Measurements from ENCODE around the gene MBD5.

MBD5 gene

GRCh38 chr2:148135705-148136104 is 114.8 kb downstream of the MBD5 start:
- Histone ChIP-seq H3K27ac (ENCODE audit: low read length) (no peak overlapping the region), H3K9me3 (ENCODE audit: insufficient read depth, low read length) (no peaks in the 10 kb centered on the region), H2AFZ (ENCODE audit: low read depth, low read length) (no peak overlapping the region), H3K27me3 (ENCODE audit: low read depth, low read length) (no peaks in the 10 kb centered on the region), H3K9ac (ENCODE audit: low read length) (no peak overlapping the region), H3K79me2 (ENCODE audit: low read length) (no peaks in the 10 kb centered on the region), H3K36me3 (replicated peaks; ENCODE audit: low read depth, low read length) (no peaks in the 10 kb centered on the region), H3K4me3 (ENCODE audit: low read length) (no peak overlapping the region), H4K20me1 (ENCODE audit: insufficient read depth, low read length) (no peaks in the 10 kb centered on the region), H3K4me1 (ENCODE audit: low read length) (no peaks in the 10 kb centered on the region), H3K4me2 (ENCODE audit: low read length) (no peak overlapping the region)
- TF ChIP-seq EZH2phosphoT487 (IDR thresholded peaks at IDR 0.05; ENCODE audit: low read depth) (no peak), CTCF (IDR thresholded peaks at IDR 0.05; ENCODE audit: low read depth, low read length) (no peak)

- H3K79me2 ChIP-seq (ENCODE audit: low read length), result no peaks in the 10 kb centered on the region
- no peaks in the 10 kb centered on the region for H3K36me3 ChIP-seq (replicated peaks; ENCODE audit: low read depth, low read length)
- no peak overlapping the region for H2AFZ ChIP-seq (ENCODE audit: low read depth, low read length)
- H4K20me1 ChIP-seq (ENCODE audit: insufficient read depth, low read length), result no peaks in the 10 kb centered on the region
- H3K9ac ChIP-seq (ENCODE audit: low read length), result no peak overlapping the region
- H3K27ac ChIP-seq (ENCODE audit: low read length), result no peak overlapping the region
- H3K9me3 ChIP-seq (ENCODE audit: insufficient read depth, low read length), result no peaks in the 10 kb centered on the region
- H3K4me2 ChIP-seq (ENCODE audit: low read length), result no peak overlapping the region
- H3K4me1 ChIP-seq (ENCODE audit: low read length), result no peaks in the 10 kb centered on the region
- H3K27me3 ChIP-seq (ENCODE audit: low read depth, low read length), result no peaks in the 10 kb centered on the region
- no peak overlapping the region for H3K4me3 ChIP-seq (ENCODE audit: low read length)
- no peak for TF ChIP-seq EZH2phosphoT487 (IDR thresholded peaks at IDR 0.05; ENCODE audit: low read depth)
- no peak for TF ChIP-seq CTCF (IDR thresholded peaks at IDR 0.05; ENCODE audit: low read depth, low read length)
Measured at GRCh38 chr2:148136441-148136840, 115.5 kb downstream of the MBD5 start.

- Histone ChIP-seq H3K36me3 (replicated peaks; ENCODE audit: low read depth, low read length) (no peaks in the 10 kb centered on the region), H3K9me3 (ENCODE audit: insufficient read depth, low read length) (no peaks in the 10 kb centered on the region), H3K27me3 (ENCODE audit: low read depth, low read length) (no peaks in the 10 kb centered on the region), H3K27ac (ENCODE audit: low read length) (no peak overlapping the region), H3K4me1 (ENCODE audit: low read length) (no peaks in the 10 kb centered on the region), H3K4me2 (ENCODE audit: low read length) (no peak overlapping the region), H3K9ac (ENCODE audit: low read length) (no peak overlapping the region), H3K4me3 (ENCODE audit: low read length) (no peak overlapping the region), H4K20me1 (ENCODE audit: insufficient read depth, low read length) (0 out of 2 replicates have a peak, but pooled peaks cover 3% of the 10 kb centered on the region), H2AFZ (ENCODE audit: low read depth, low read length) (no peak overlapping the region), H3K79me2 (ENCODE audit: low read length) (no peaks in the 10 kb centered on the region)
- TF ChIP-seq EZH2phosphoT487 (IDR thresholded peaks at IDR 0.05; ENCODE audit: low read depth), result no peak
- TF ChIP-seq CTCF (IDR thresholded peaks at IDR 0.05; ENCODE audit: low read depth, low read length), result no peak
Measured at GRCh38 chr2:148161909-148162435, 141.1 kb downstream of the MBD5 start.

GRCh38 chr2:148162871-148163270 is 142.0 kb downstream of the MBD5 start:
- H3K27ac ChIP-seq (ENCODE audit: low read length), result no peak overlapping the region
- no peaks in the 10 kb centered on the region for H3K36me3 ChIP-seq (replicated peaks; ENCODE audit: low read depth, low read length)
- no peaks in the 10 kb centered on the region for H3K4me1 ChIP-seq (ENCODE audit: low read length)
- TF ChIP-seq EZH2phosphoT487 (IDR thresholded peaks at IDR 0.05; ENCODE audit: low read depth), result no peak
- no peak for TF ChIP-seq CTCF (IDR thresholded peaks at IDR 0.05; ENCODE audit: low read depth, low read length)
- H3K27me3 ChIP-seq (ENCODE audit: low read depth, low read length), result no peaks in the 10 kb centered on the region
- H4K20me1 ChIP-seq (ENCODE audit: insufficient read depth, low read length), result 0 out of 2 replicates have a peak, but pooled peaks cover 3% of the 10 kb centered on the region
- no peak overlapping the region for H3K9ac ChIP-seq (ENCODE audit: low read length)
- no peaks in the 10 kb centered on the region for H3K79me2 ChIP-seq (ENCODE audit: low read length)
- H3K4me2 ChIP-seq (ENCODE audit: low read length), result no peak overlapping the region
- H3K4me3 ChIP-seq (ENCODE audit: low read length), result no peak overlapping the region
- no peak overlapping the region for H2AFZ ChIP-seq (ENCODE audit: low read depth, low read length)
- no peaks in the 10 kb centered on the region for H3K9me3 ChIP-seq (ENCODE audit: insufficient read depth, low read length)

All from OCI-LY3 (cell line).